ENCODE measurements around the gene VTN. TPM values are rescaled to one million over a fixed set of nuclear protein-coding genes. Genes with fewer than 3 reads are reported as not detected.
"Not testable (repeated sequence)": the region's sequence is repeated elsewhere in the genome, so short reads cannot be mapped to it uniquely, and the experiment has no call there.

Gene VTN
- total RNA-seq, 1 donor from 2014 or later: 0.50 TPM

- DNase-seq (ENCODE audit: low spot score): no peak
- Mint-ChIP-seq H3K9me3 (no peaks in the 10 kb centered on the region), H3K27ac (no peak overlapping the region), H3K27me3 (ENCODE audit: low read depth) (no peaks in the 10 kb centered on the region), H3K4me1 (ENCODE audit: low read depth) (peaks cover 14% of the 10 kb centered on the region), H3K36me3 (ENCODE audit: low read depth) (peaks cover 52% of the 10 kb centered on the region), H3K4me3 (ENCODE audit: low read depth) (no peak overlapping the region)
- intact Hi-C loops (cut with micrococcal nuclease): no loop called here
Observed at GRCh38 chr17:28341516-28341915, 28.6 kb downstream of the VTN start.

- Mint-ChIP-seq H3K4me1 (ENCODE audit: low read depth) (peaks cover 15% of the 10 kb centered on the region), H3K9me3 (no peaks in the 10 kb centered on the region), H3K4me3 (ENCODE audit: low read depth) (no peak overlapping the region), H3K27ac (no peak overlapping the region), H3K36me3 (ENCODE audit: low read depth) (peaks cover 41% of the 10 kb centered on the region), H3K27me3 (ENCODE audit: low read depth) (no peaks in the 10 kb centered on the region)
- intact Hi-C loops (cut with micrococcal nuclease): no loop called here
- DNase-seq (ENCODE audit: low spot score): no peak
Observed at GRCh38 chr17:28340374-28340773, 29.7 kb downstream of the VTN start.

DNA sequence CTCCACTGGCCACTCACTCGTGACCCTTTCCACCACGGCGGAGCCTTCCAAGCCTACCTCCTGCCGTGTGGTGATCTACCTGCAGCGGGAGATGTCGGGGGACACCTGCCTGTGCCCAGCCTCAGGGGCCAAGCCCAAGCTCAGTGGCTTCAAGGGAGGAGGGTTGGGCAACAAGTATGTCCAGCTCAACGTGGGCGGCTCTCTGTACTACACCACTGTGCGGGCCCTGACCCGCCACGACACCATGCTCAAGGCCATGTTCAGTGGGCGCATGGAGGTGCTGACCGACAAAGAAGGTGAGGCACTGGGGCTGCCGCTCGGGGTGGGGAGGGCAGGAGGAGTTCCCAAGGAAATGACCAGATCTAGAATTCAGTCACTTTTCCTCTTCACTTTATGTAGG lies 30.7 kb downstream of the VTN start:
- no peak overlapping the region for H3K27ac Mint-ChIP-seq
- peaks cover 36% of the 10 kb centered on the region for H3K36me3 Mint-ChIP-seq (ENCODE audit: low read depth)
- no peak overlapping the region for H3K4me3 Mint-ChIP-seq (ENCODE audit: low read depth)
- no peaks in the 10 kb centered on the region for H3K27me3 Mint-ChIP-seq (ENCODE audit: low read depth)
- intact Hi-C loops (cut with micrococcal nuclease): loop anchor here (10.0 kb wide), 1 partner anchor 295 kb away; the partner anchor contains the start of gene NLK
- no peak for DNase-seq (ENCODE audit: low spot score)
- no peaks in the 10 kb centered on the region for H3K9me3 Mint-ChIP-seq
- peaks cover 21% of the 10 kb centered on the region for H3K4me1 Mint-ChIP-seq (ENCODE audit: low read depth)

GRCh38 chr17:28338769-28339212 lies 31.3 kb downstream of the VTN start:
- H3K27me3 Mint-ChIP-seq (ENCODE audit: low read depth); DNase-seq (ENCODE audit: low spot score); H3K4me3 Mint-ChIP-seq (ENCODE audit: low read depth); H3K9me3 Mint-ChIP-seq; H3K27ac Mint-ChIP-seq: not testable (repeated sequence)
- intact Hi-C loops (cut with micrococcal nuclease): loop anchor here (10.0 kb wide), 1 partner anchor 294 kb away; the partner anchor contains the start of gene NLK
- peaks cover 28% of the 10 kb centered on the region for H3K4me1 Mint-ChIP-seq (ENCODE audit: low read depth)
- H3K36me3 Mint-ChIP-seq (ENCODE audit: low read depth): peaks cover 30% of the 10 kb centered on the region

DNA sequence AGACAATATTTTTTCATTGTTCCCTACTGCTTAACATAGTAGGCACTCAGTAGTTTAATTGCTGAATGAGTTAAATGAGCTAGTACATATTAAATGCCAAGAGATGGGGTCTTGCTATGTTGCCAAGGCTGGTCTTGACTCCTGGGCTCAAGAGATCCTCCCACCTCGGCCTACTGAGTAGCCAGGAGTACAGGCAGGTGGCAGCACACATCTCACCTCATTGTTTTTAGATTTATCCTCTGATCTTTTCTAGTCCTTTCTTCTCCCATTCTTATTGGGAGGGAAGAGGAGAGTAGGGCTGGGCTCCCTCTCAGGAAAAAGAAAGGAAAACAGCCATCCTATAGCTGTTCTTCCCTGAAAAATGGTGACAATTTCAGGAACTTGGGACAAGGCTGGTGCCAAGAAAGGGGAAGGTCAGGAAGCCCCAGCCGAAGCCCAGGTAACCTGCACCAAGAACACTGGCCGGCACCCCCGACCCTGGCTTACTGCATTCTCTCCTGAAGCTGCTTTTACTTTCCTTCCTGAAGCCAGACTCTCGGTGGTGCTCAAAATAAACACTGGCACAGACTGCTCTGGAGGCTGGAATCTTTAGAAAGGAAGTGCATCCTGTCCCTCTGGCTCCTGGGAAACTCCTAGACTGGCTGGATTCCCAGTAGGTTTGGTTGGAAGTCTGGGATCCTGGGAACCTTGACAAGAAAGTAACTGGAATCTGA lies 31.9 kb downstream of the VTN start:
- no peak overlapping the region for H3K4me3 Mint-ChIP-seq (ENCODE audit: low read depth)
- no peaks in the 10 kb centered on the region for H3K9me3 Mint-ChIP-seq
- H3K36me3 Mint-ChIP-seq (ENCODE audit: low read depth): peaks cover 30% of the 10 kb centered on the region
- H3K27me3 Mint-ChIP-seq (ENCODE audit: low read depth): no peaks in the 10 kb centered on the region
- DNase-seq (ENCODE audit: low spot score): no peak
- H3K27ac Mint-ChIP-seq: no peak overlapping the region
- peaks cover 29% of the 10 kb centered on the region for H3K4me1 Mint-ChIP-seq (ENCODE audit: low read depth)
- intact Hi-C loops (cut with micrococcal nuclease): loop anchor here (10.0 kb wide), 1 partner anchor 293 kb away; the partner anchor contains the start of gene NLK

GRCh38 chr17:28335959-28336871 lies 33.9 kb downstream of the VTN start:
- no peaks in the 10 kb centered on the region for H3K9me3 Mint-ChIP-seq
- intact Hi-C loops (cut with micrococcal nuclease): loop anchor here (1.0 to 10.0 kb wide), 4 partner anchors 17 to 291 kb away; partner anchors contain the start of genes NLK, POLDIP2, SARM1 and TMEM97
- H3K36me3 Mint-ChIP-seq (ENCODE audit: low read depth): peaks cover 13% of the 10 kb centered on the region
- H3K27ac Mint-ChIP-seq: peak overlapping the region; percentile 89
- H3K27me3 Mint-ChIP-seq (ENCODE audit: low read depth): no peaks in the 10 kb centered on the region
- no peak for DNase-seq (ENCODE audit: low spot score)
- H3K4me1 Mint-ChIP-seq (ENCODE audit: low read depth): peaks cover 29% of the 10 kb centered on the region
- H3K4me3 Mint-ChIP-seq (ENCODE audit: low read depth): peak overlapping the region; percentile 97

- H3K4me1 Mint-ChIP-seq (ENCODE audit: low read depth): peaks cover 29% of the 10 kb centered on the region
- H3K36me3 Mint-ChIP-seq (ENCODE audit: low read depth): peaks cover 5% of the 10 kb centered on the region
- intact Hi-C loops (cut with micrococcal nuclease): loop anchor here (1.0 to 10.0 kb wide), 4 partner anchors 17 to 291 kb away; partner anchors contain the start of genes NLK, POLDIP2, SARM1 and TMEM97
- no peaks in the 10 kb centered on the region for H3K9me3 Mint-ChIP-seq
- H3K27ac Mint-ChIP-seq: peak within 1 kb of the TSS; percentile 89
- H3K27me3 Mint-ChIP-seq (ENCODE audit: low read depth): no peaks in the 10 kb centered on the region
- H3K4me3 Mint-ChIP-seq (ENCODE audit: low read depth): peak within 1 kb of the TSS; percentile 97
- peak; percentile 98 for DNase-seq (ENCODE audit: low spot score)
Observed at GRCh38 chr17:28335201-28335958, 34.7 kb downstream of the VTN start, which contains the start of the genes IFT20 and TNFAIP1. Gene IFT20 (minus strand): TSS chr17:28335472. CDS start chr17:28331985, 3,487 bp downstream. Gene TNFAIP1 (plus strand): TSS chr17:28335761. CDS start chr17:28339522, 3,761 bp downstream.

DNA sequence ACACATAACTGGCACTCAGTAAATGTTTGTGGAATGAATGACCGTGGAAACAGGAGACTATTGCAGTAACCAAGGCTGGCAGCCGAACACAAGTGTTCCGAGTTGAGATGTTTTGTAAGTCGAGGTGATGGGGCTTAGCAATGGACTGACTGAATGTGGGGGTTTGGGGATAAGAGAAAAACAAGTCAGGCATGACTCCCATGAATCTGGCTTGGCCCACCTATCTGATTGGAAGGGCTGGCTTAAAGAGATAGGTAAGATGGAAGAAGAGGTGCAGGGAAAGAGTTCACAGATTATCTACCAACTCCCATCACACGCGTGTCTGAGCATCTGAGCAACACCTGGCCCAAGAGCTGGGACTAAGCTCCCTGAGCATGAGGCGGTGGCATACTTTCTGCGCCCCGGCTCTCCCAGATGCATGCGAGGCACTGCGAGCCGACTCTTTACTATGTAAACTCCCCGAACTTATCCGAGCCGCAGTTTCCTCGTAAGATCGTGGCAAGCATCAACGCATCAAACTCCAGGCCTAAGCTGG lies 35.4 kb downstream of the VTN start:
- Mint-ChIP-seq H3K9me3 (no peaks in the 10 kb centered on the region), H3K4me3 (ENCODE audit: low read depth) (peak overlapping the region; percentile 97), H3K4me1 (ENCODE audit: low read depth) (peaks cover 29% of the 10 kb centered on the region), H3K27me3 (ENCODE audit: low read depth) (no peaks in the 10 kb centered on the region), H3K27ac (peak overlapping the region; percentile 89), H3K36me3 (ENCODE audit: low read depth) (no peaks in the 10 kb centered on the region)
- DNase-seq (ENCODE audit: low spot score): no peak
- intact Hi-C loops (cut with micrococcal nuclease): loop anchor here (1.0 to 10.0 kb wide), 4 partner anchors 16 to 290 kb away; partner anchors contain the start of genes NLK, POLDIP2, SARM1 and TMEM97

DNA sequence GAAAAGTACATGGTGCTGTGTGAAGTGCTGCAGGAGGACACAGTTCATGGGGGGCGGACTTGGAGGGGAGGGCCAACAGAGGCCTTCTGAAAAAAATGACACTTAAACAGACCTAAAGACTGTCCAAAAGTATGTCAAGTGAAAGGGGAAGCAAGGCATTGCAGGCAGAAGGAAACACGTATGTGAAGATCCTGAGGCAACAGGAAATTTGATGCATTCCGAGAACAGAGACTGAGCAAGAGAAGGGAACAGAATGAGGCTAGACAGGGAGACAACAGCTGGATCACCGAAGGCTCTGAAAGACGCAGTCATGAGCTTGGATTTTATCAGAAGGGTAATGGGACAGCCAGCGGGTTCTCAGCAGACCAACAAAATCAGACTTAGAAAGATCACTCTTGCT lies 35.9 kb downstream of the VTN start:
- Mint-ChIP-seq H3K4me3 (ENCODE audit: low read depth) (peak overlapping the region; percentile 97), H3K9me3 (no peaks in the 10 kb centered on the region), H3K27ac (peak overlapping the region; percentile 36), H3K27me3 (ENCODE audit: low read depth) (no peaks in the 10 kb centered on the region), H3K4me1 (ENCODE audit: low read depth) (peaks cover 29% of the 10 kb centered on the region), H3K36me3 (ENCODE audit: low read depth) (peaks cover under 1% of the 10 kb centered on the region)
- DNase-seq (ENCODE audit: low spot score): no peak
- intact Hi-C loops (cut with micrococcal nuclease): loop anchor here (2.0 to 10.0 kb wide), 2 partner anchors 15 to 289 kb away; partner anchors contain the start of genes NLK and TMEM97

DNA sequence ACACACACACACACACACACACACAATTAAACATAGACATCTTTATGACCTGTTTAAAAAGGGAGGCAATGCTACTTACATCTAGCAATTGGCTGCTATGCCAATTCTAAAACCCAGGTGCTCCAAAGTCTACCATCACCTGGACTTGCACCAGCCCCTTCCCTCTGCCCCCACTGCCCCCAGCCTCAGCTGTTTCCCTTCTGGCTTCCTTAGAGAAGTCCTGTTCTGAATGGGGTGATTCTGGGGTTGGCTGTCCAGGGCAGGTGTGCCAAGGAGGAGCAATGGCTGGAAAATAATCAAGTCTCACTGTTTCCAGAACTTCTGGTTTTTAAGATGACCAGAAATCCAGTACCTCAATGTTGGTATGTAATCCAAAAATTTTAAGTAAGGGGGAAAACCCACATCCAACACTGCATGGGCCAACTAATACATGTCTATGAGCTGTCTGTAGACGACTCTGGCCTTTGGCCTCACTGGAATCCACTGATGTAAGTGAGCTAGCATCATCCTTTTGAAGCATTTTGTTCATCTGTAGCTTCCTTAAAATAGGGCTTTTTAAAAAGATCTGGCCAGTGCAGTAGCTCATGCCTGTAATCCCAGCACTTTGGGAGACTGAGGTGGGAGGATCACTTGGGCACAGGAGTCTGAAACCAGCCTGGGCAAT lies 36.9 kb downstream of the VTN start:
- Mint-ChIP-seq H3K27me3 (ENCODE audit: low read depth) (no peaks in the 10 kb centered on the region), H3K27ac (no peak overlapping the region)
- intact Hi-C loops (cut with micrococcal nuclease): loop anchor here (10.0 kb wide), 1 partner anchor 288 kb away; the partner anchor contains the start of gene NLK

GRCh38 chr17:28331891-28332420 lies 38.2 kb downstream of the VTN start:
- Mint-ChIP-seq H3K4me3 (ENCODE audit: low read depth) (no peak overlapping the region), H3K36me3 (ENCODE audit: low read depth) (peaks cover 21% of the 10 kb centered on the region), H3K27ac (peak overlapping the region; percentile 30), H3K27me3 (ENCODE audit: low read depth) (no peaks in the 10 kb centered on the region), H3K4me1 (ENCODE audit: low read depth) (peaks cover 31% of the 10 kb centered on the region), H3K9me3 (no peaks in the 10 kb centered on the region)
- intact Hi-C loops (cut with micrococcal nuclease): loop anchor here (10.0 kb wide), 1 partner anchor 287 kb away; the partner anchor contains the start of gene NLK
- no peak for DNase-seq (ENCODE audit: low spot score)

More for the DNA sequence above, 36.9 kb downstream of the VTN start:
- H3K36me3 Mint-ChIP-seq (ENCODE audit: low read depth): peaks cover 9% of the 10 kb centered on the region
- H3K9me3 Mint-ChIP-seq: no peaks in the 10 kb centered on the region
- peaks cover 28% of the 10 kb centered on the region for H3K4me1 Mint-ChIP-seq (ENCODE audit: low read depth)
- DNase-seq (ENCODE audit: low spot score): no peak
- H3K4me3 Mint-ChIP-seq (ENCODE audit: low read depth): peak overlapping the region; percentile 97

All from activated T-helper 2 cell treated with anti-CD3 and anti-CD28 coated beads, Interferon-gamma antibody, Interleukin-2, Interleukin-4, amounts not matched to agents 10 μg/mL and 5 μg/mL and 100 μg/mL, durations not matched to agents 14 hours and 24 hours and 36 hours (primary cell).